H4 (cell line): Measurements from ENCODE around the gene R3HDM4. TPM values are rescaled to one million over a fixed set of nuclear protein-coding genes. Genes with fewer than 3 reads are reported as not detected.
"Not testable (repeated sequence)": the region's sequence is repeated elsewhere in the genome, so short reads cannot be mapped to it uniquely, and the experiment has no call there.

ENCODE experiments used
- DNase-seq: peaks from one replicate; pipeline ENCODE4 v3.0.0-alpha.2; 2015; ENCODE audit warnings: low spot score
- total RNA-seq: library from RNA; depleted of rRNA; stranded (reverse); fragments of >200 nt; shearing (Covaris generic); gene quantifications from 2 replicates; pipeline ENCODE4 v1.2.3, GENCODE V29; 2014; rRNA removed

R3HDM4 gene
- total RNA-seq, 1 experiment from 2014 or later: 26.8 TPM

- DNase-seq: no peak
Measured at GRCh38 chr19:861756-862580, 51.1 kb downstream of the R3HDM4 start.

- no peak for DNase-seq
Measured at GRCh38 chr19:861141-861755, 51.8 kb downstream of the R3HDM4 start.

GRCh38 chr19:858868-859843, 53.9 kb downstream of the R3HDM4 start, which contains the start of gene CFD:
Gene CFD (plus strand): TSS chr19:859664. CDS start chr19:859690, 26 bp downstream.
- no peak for DNase-seq

DNA sequence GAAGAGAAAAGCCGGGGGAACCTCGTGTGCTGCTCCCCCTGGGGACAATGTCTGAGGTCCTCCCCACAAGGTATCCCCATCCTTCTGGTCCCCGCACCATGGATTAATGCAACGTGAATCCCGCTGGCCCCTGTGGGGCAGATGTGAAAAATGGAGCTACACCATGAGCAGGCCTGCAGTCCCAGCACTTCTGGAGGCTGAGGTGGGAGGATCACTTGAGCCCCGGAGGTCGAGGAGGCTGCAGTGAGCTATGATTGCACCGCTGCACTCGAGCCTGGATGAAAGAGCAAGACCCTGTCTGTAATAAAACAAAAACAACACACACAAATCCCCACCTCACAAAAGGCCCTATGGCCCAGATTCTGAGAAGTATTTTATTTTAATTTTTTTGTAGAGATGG, 54.7 kb downstream of the R3HDM4 start:
- no peak for DNase-seq

DNA sequence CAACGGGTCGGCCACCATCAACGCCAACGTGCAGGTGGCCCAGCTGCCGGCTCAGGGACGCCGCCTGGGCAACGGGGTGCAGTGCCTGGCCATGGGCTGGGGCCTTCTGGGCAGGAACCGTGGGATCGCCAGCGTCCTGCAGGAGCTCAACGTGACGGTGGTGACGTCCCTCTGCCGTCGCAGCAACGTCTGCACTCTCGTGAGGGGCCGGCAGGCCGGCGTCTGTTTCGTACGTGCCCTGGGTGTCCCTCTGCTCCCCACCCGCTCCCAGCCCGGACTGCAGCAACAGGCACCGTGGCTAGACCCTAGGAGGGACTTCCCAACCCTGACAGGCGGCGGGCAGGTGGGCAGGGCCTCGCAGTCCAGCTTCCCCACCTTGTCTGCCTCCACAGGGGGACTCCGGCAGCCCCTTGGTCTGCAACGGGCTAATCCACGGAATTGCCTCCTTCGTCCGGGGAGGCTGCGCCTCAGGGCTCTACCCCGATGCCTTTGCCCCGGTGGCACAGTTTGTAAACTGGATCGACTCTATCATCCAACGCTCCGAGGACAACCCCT, 57.4 kb downstream of the R3HDM4 start:
- no peak for DNase-seq

GRCh38 chr19:855142-855541, 57.9 kb downstream of the R3HDM4 start:
- no peak for DNase-seq

GRCh38 chr19:854549-854948, 58.5 kb downstream of the R3HDM4 start:
- DNase-seq: no peak

DNA sequence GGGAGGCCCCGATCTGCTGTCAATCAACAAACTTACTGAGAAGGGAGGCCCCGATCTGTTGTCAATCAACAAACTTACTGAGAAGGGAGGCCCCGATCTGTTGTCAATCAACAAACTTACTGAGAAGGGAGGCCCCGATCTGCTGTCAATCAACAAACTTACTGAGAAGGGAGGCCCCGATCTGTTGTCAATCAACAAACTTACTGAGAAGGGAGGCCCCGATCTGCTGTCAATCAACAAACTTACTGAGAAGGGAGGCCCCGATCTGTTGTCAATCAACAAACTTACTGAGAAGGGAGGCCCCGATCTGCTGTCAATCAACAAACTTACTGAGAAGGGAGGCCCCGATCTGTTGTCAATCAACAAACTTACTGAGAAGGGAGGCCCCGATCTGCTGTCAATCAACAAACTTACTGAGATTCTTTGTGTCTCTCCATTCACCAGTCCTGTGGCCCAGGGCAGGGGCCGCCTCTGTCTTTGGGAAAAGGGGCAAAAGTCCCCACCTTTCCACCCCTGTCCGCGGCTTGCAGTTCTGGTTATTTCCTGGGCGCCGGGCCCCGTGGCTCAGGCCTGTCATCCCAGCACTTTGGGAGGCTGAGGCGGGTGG, 59.3 kb downstream of the R3HDM4 start:
- DNase-seq: not testable (repeated sequence)

GRCh38 chr19:853014-853585, 59.9 kb downstream of the R3HDM4 start:
- DNase-seq: no peak

- no peak for DNase-seq
Measured at GRCh38 chr19:852136-853013, 60.6 kb downstream of the R3HDM4 start, which contains the start of gene ELANE. Gene ELANE (plus strand): TSS chr19:852303. CDS start chr19:852329, 26 bp downstream.

DNA sequence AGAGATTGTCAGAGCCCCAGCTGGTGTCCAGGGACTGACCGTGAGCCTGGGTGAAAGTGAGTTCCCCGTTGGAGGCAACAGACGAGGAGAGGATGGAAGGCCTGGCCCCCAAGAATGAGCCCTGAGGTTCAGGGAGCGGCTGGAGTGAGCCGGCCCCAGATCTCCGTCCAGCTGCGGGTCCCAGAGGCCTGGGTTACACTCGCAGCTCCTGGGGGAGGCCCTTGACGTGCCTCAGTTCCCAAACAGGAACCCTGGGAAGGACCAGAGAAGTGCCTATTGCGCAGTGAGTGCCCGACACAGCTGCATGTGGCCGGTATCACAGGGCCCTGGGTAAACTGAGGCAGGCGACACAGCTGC, 62.1 kb downstream of the R3HDM4 start:
- DNase-seq: no peak

GRCh38 chr19:850221-850978, 62.6 kb downstream of the R3HDM4 start:
- peak; percentile 92 for DNase-seq

GRCh38 chr19:849195-849594, 63.8 kb downstream of the R3HDM4 start:
- DNase-seq: not testable (repeated sequence)

GRCh38 chr19:848386-848921, 64.6 kb downstream of the R3HDM4 start:
- DNase-seq: no peak

Other genes starting within 250 kb of the R3HDM4 start
- gene FSTL3, start 236.8 kb downstream of the R3HDM4 start, total RNA-seq: 35.6 and 45.6 TPM in 2 replicates
- gene PRSS57, start 217.8 kb downstream of the R3HDM4 start, total RNA-seq: not detected in 2 replicates
- 3.7 and 5.8 TPM in 2 replicates for gene PALM, start 204.3 kb downstream of the R3HDM4 start, total RNA-seq
- not detected in 2 replicates for gene MISP, start 162.1 kb downstream of the R3HDM4 start, total RNA-seq
- gene PTBP1, start 115.8 kb downstream of the R3HDM4 start, total RNA-seq: 131 and 138 TPM in 2 replicates
- 0.14 TPM in 1 of 2 replicates, not detected in the other for gene PLPPR3, start 91.3 kb downstream of the R3HDM4 start, total RNA-seq
- not detected in 2 replicates for gene AZU1, start 85.4 kb downstream of the R3HDM4 start, total RNA-seq
- gene PRTN3, start 72.2 kb downstream of the R3HDM4 start, total RNA-seq: 0.72 TPM in 1 of 2 replicates, not detected in the other
- not detected in 2 replicates for gene ELANE, start 60.9 kb downstream of the R3HDM4 start, total RNA-seq
- 2.3 and 3.5 TPM in 2 replicates for gene CFD, start 53.6 kb downstream of the R3HDM4 start, total RNA-seq
- 16.6 and 27.4 TPM in 2 replicates for gene MED16, start 20.0 kb downstream of the R3HDM4 start, total RNA-seq
- not detected in 2 replicates for gene RNU6-9, start 19.7 kb downstream of the R3HDM4 start, total RNA-seq
- gene KISS1R, start 4.1 kb upstream of the R3HDM4 start, total RNA-seq: not detected in 2 replicates
- 2.3 and 9.0 TPM in 2 replicates for gene ARID3A, start 12.8 kb upstream of the R3HDM4 start, total RNA-seq
- 61.9 and 77.2 TPM in 2 replicates for gene WDR18, start 71.1 kb upstream of the R3HDM4 start, total RNA-seq
- 0.23 TPM in 1 of 2 replicates, not detected in the other for gene GRIN3B, start 87.2 kb upstream of the R3HDM4 start, total RNA-seq
- 57.0 and 72.5 TPM in 2 replicates for gene TMEM259, start 107.9 kb upstream of the R3HDM4 start, total RNA-seq
- not detected in 2 replicates for gene RNU6-2, start 108.3 kb upstream of the R3HDM4 start, total RNA-seq
- 111 and 123 TPM in 2 replicates for gene CNN2, start 113.4 kb upstream of the R3HDM4 start, total RNA-seq
- 2.9 and 3.6 TPM in 2 replicates for gene ABCA7, start 126.9 kb upstream of the R3HDM4 start, total RNA-seq
- gene ARHGAP45, start 153.9 kb upstream of the R3HDM4 start, total RNA-seq: 2.4 and 3.2 TPM in 2 replicates
- gene POLR2E, start 182.2 kb upstream of the R3HDM4 start, total RNA-seq: 237 and 244 TPM in 2 replicates
- gene GPX4, start 190.8 kb upstream of the R3HDM4 start, total RNA-seq: 470 and 493 TPM in 2 replicates